GM18870 (cell line): Measurements from ENCODE around the gene CFAP70.

Source experiments
- ATAC-seq: cut with Tn5 transposase; IDR thresholded peaks from one replicate; pipeline ENCODE4 v1.9.1; 2021; ENCODE audit warnings: moderate library complexity; ENCODE audit not compliant: unreplicated experiment

The CFAP70 gene

DNA sequence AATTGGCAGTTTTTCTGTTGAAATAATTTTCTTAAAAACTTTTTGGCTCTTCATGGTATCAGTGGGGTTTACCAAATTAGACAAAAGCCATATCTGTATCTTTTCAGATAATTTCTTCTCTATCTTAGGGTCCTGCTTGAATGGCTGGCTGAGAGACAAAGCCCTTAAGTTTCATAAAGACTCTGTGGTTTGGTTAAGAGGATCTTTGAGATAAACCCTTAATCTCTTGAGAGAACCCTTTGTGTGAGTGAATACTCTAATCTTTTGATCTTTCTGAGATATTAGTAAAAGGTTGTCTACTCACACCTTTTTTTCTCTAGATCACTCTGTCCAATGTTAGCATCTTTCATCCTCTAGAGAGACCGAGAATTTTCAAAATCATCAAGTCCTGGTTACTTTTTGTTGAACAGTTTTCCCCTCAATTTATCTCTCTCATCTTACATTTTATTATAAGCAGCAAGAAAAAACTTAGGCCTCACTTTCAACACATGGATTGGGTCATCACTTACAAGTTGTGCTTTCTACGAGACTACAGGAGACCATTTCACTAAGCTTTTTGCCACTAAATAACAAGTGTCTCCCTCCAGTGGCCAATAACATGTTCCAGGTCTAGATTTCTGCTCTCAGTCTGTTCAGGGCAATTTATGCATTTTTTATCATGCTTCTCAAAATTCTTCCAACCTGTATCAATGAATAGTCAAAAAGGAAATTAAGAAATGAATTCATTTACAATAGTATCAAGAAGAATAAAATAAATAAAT, 140.1 kb downstream of the CFAP70 start:
- ATAC-seq: no peak

DNA sequence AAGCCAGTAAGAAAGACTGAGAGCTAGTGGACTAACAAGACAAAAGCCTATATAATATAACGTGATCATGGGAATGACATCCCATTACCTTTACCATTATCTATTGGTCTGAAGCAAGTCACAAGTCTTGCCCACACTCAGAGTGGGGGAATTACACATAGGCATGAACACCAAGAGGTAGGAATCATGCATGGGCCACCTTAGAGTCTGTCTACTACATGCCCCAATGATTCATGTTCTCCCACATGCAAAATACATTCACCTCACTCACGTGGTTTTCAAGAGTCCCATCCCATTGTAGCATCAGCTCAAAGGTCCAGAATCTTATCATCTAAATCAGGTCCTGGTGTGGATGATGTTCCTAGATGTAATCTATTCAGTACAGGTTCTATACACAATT, 141.0 kb downstream of the CFAP70 start:
- ATAC-seq: no peak

DNA sequence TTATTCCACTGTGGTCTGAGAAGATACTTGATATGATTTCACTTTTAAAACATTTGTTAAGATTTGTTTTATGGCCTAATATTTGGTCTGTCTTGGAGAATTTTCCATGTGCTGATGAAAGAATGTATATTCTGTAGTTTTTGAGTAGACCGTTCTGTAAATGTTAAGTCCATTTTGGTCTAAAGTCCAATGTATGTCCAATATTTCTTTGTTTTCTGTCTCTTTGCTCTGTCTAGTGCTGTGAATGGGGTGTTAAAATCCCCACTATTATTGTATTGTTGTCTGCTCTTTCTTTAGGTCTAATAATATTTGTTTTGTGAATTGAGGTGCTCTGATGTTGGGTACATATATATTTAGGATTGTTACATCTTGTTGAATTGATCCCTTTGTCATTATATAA, 142.9 kb downstream of the CFAP70 start:
- no peak for ATAC-seq

DNA sequence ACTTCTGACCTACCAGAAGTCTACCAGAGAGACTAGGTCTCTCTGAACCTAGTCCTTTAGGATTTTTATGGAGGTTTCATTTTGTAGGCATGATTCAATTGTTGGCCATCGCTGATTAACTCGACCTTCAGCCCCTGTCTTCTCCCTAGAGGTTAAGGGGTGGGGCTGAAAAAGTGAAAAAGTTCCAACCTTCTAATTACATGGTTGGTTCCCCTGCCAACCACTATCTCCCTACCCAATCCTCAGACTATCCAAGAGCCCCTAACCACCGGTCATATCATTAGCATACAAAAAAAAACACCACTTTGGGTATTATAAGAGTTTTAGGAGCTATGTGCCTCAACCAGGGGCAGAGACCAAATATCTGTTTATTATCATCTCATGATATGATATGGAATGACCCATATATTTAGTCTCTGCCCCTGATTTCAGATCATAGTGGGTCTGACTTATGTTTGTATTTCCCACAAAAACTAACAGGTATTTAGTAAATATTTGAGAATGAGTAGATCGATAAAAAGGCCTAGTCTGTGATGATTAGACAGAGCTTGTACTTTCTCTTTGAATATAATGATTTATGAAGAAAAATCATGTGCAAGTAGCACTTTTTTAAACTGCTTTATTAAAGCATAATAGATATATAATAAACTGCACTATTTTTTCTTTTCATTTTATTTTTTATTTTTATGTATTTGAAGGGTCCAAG, 147.4 kb downstream of the CFAP70 start:
- ATAC-seq: no peak

DNA sequence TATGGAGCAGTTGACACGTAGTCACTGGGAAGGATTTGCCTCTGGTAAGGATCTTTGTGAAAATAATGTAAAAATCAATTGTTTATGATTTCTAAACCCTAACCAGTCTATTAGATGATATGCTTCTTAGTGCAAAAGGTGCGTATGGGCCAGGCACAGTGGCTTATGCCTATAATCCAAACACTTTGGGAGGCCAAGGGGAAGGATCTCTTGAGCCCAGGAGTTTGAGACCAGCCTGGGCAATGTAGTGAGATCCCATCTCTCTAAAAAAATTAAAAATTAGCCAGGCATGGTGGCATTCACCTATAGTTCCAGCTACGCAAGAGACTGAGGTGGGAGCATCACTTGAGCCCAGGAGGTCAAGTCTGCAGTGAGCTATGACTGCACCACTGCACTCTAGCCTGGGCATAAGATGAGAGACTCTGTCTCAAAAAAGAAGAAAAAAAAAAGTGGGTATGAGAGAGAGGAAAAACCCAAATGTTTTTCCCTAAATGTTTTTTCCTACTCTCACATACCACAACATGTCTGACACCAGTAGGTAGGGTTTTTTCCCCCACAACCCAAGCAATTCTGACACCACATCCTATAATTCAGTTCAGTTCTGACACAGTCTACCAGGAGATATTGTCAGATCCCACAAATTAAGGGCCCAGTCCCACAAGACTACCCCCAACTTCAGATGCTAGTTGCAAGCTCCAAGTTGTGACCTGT, 148.1 kb downstream of the CFAP70 start:
- no peak for ATAC-seq

DNA sequence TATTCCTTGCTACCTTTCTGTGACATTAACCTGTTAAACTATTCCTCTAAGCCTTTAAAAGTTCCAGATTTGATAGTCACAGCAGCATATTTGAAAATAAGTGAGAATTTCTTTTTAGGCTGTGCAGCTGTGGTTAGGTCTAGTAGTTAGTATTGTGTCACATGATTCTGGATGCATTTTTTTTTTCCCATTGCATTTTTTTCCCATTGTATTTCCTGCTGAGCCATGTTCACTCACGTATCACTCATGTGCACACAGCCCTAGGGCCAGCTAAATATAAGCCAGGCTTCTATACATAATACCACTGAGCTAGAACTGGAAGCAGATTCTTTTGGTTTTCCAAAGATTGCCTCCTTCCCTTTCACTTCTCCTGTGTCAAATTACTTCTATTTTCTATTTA, 149.0 kb downstream of the CFAP70 start:
- no peak for ATAC-seq

DNA sequence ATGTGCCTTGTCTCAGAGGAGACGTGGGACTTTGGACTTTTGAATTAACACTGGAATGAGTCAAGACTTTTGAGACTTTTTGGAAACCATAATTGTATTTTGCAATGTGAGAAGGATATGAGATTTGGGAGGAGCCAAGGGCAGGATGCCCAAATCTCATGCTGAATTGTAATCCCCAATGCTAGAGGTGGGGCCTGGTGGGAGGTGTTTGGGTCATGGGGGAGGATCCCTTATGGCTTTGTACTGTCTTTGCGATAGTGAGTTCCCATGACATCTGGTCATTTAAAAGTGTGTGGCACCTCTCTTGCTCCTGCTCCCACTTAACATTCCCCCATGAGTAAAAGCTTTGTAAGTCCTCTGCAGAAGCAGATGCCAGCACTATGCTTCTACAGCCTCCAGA, 150.8 kb downstream of the CFAP70 start:
- ATAC-seq: no peak

DNA sequence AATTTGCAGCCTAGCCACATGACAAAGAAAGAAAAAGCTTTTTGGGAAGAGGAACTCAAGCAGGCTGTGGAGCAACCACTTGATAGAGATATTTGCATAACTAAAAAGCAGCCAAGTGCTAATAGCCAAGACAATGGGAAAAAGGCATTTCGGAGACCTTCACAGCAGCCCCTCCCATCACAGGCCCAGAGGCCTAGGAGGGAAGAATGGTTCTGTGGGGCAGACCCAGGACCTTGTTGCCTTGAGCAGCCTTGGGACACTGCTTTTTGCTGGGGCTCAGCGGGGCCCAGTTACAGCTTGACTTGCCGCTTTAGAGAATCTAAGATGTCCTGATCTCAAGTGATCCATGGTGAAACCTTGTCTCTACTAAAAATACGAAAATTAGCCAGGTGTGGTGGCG, 152.3 kb downstream of the CFAP70 start:
- ATAC-seq: no peak

DNA sequence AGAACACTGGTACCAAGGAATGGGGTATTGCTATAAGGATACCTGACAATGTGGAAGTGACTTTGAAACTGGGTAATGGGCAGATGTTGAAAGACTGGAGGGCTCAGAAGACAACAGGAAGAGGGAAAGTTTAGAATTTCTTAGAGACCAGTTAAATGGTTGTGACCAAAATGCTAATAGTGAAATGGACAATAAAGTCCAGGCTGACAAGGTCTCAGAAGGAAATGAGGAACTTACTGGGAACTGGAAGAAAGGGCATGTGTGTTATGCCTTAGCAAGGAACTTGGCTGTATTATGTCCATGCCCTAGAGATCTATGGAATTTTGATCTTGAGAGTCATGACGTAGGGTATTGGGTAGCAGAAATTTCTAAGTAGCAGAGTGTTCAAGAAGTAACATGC, 152.8 kb downstream of the CFAP70 start:
- no peak for ATAC-seq

DNA sequence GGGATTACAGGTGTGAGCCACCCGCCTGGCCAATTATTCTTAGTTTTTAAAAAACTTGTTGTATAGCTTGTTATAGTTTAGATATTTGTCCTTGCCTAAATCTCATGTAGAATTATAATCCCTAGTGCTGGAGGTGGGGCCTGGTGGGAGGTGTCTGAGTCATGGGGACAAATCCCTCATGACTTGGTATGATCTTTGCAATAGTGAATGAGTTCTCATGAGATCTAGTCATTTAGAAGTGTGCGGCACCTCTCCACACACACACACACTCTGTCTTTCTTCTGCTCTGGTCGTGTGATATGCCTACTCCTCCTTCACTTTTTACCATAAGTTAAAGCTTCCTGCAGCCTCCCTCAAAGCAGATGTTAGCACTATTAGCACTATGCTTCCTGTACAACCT, 153.6 kb downstream of the CFAP70 start:
- no peak for ATAC-seq
